8988T (cell line): Measurements from ENCODE around the gene FGFBP1.
A peak's percentile ranks its signal among the peaks of the same experiment; 100 is the strongest.
"Not testable (repeated sequence)": the region's sequence is repeated elsewhere in the genome, so short reads cannot be mapped to it uniquely, and the experiment has no call there.

Experiments
- DNase-seq: peaks from one replicate; pipeline ENCODE4 v3.0.0; 2011

Gene FGFBP1

GRCh38 chr4:15944895-15945294 is 6.4 kb upstream of the FGFBP1 start:
- DNase-seq, result no peak

- no peak for DNase-seq
Observed at GRCh38 chr4:15942283-15942682, 3.7 kb upstream of the FGFBP1 start.

- no peak for DNase-seq
Observed at GRCh38 chr4:15938182-15938581, 358 bp downstream of the FGFBP1 start.

- no peak for DNase-seq
Observed at GRCh38 chr4:15936495-15936894, 2.0 kb downstream of the FGFBP1 start.

- DNase-seq, result no peak
Observed at GRCh38 chr4:15935504-15936402, 2.8 kb downstream of the FGFBP1 start.

- no peak for DNase-seq
Observed at GRCh38 chr4:15934259-15934658, 4.3 kb downstream of the FGFBP1 start.

GRCh38 chr4:15931451-15932210 is 6.9 kb downstream of the FGFBP1 start:
- DNase-seq, result no peak

GRCh38 chr4:15930314-15930713 is 8.2 kb downstream of the FGFBP1 start:
- DNase-seq, result no peak

- no peak for DNase-seq
Observed at GRCh38 chr4:15929540-15929939, 9.0 kb downstream of the FGFBP1 start.

- no peak for DNase-seq
Observed at GRCh38 chr4:15928883-15929282, 9.7 kb downstream of the FGFBP1 start.

- no peak for DNase-seq
Observed at GRCh38 chr4:15926486-15926885, 12.1 kb downstream of the FGFBP1 start.

GRCh38 chr4:15925830-15926229 is 12.7 kb downstream of the FGFBP1 start:
- DNase-seq, result no peak

GRCh38 chr4:15921592-15921932 is 17.0 kb downstream of the FGFBP1 start:
- DNase-seq, result no peak

GRCh38 chr4:15920723-15921591 is 17.6 kb downstream of the FGFBP1 start:
- peak; percentile 46 for DNase-seq

- DNase-seq, result no peak
Observed at GRCh38 chr4:15918484-15919129, 19.9 kb downstream of the FGFBP1 start.

- DNase-seq, result no peak
Observed at GRCh38 chr4:15917297-15917696, 21.2 kb downstream of the FGFBP1 start.

GRCh38 chr4:15916358-15916757 is 22.2 kb downstream of the FGFBP1 start:
- DNase-seq, result not testable (repeated sequence)

- DNase-seq, result no peak
Observed at GRCh38 chr4:15914736-15915135, 23.8 kb downstream of the FGFBP1 start.

GRCh38 chr4:15914291-15914690 is 24.2 kb downstream of the FGFBP1 start:
- no peak for DNase-seq

GRCh38 chr4:15913631-15913970 is 24.9 kb downstream of the FGFBP1 start:
- DNase-seq, result peak; percentile 40

- no peak for DNase-seq
Observed at GRCh38 chr4:15912961-15913630, 25.4 kb downstream of the FGFBP1 start.

- no peak for DNase-seq
Observed at GRCh38 chr4:15912236-15912635, 26.3 kb downstream of the FGFBP1 start.
